HG03575 (cell line): ENCODE results near the gene TAF4B.
"Not testable (repeated sequence)": the region's sequence is repeated elsewhere in the genome, so short reads cannot be mapped to it uniquely, and the experiment has no call there.

Experiments used
- ATAC-seq: cut with Tn5 transposase; IDR thresholded peaks from one replicate; pipeline ENCODE4 v1.9.1; 2021; ENCODE audit not compliant: unreplicated experiment, insufficient number of reproducible peaks, low FRiP score; ENCODE audit errors: extremely low read depth

The TAF4B gene

DNA sequence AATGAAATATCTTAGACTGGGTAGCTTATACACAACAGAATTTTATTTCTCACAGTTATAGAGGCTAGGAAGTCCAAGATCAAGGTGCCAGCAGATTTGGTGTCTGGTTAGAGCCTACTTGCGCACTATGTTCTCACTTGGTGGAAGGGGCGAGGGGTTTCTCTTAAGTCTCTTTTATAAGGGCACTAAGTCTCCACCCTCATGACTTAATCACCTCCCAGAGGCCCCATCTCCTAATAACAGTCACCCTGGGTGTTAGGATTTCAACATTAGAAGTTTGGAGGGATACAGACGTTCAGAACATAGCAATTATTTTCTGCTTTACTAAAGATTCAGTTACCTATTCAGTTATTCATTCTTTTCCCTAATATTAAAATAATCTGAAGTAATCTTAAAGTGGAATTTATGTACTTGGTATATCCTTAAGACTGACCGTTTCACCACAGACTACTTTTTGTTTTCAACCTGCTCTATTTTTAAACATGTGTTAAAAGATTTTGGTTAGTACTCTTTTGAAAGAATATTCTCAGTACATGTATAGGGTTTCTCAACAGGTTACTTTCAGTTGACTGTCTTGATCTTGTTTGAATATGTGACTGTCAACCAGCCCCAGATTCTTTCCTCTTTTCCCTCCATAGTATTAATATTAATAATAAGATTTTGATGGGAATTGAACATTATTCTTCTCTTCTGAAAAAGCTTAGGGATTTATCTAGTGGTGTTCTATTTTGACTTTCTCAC, 130.0 kb downstream of the TAF4B start:
- ATAC-seq: peak; percentile 55

- ATAC-seq: no peak
These were observed 131.7 kb downstream of the TAF4B start for GRCh38 chr18:26357960-26358359.

- ATAC-seq: no peak
These were observed 135.8 kb downstream of the TAF4B start for GRCh38 chr18:26362021-26362420.

GRCh38 chr18:26367425-26367824, 141.2 kb downstream of the TAF4B start:
- ATAC-seq: no peak

DNA sequence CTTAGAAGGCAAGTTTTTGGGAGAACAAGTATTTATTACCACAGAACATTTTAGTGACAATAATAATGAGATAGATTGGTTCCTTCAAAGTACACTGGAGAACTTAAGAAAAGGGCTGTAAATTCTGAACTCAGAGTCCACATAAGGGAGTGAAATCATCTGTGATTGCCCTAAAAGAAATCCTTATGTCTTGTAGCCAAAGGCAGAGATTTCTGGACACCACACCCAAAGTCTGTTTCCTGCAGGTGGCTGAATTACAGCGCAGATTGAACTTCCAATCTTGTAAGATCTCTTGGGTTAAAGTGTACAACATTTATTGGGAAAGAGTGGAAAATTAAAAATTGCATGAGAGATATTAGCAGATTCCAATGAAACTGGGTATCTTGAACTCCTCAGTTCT, 143.8 kb downstream of the TAF4B start:
- no peak for ATAC-seq

DNA sequence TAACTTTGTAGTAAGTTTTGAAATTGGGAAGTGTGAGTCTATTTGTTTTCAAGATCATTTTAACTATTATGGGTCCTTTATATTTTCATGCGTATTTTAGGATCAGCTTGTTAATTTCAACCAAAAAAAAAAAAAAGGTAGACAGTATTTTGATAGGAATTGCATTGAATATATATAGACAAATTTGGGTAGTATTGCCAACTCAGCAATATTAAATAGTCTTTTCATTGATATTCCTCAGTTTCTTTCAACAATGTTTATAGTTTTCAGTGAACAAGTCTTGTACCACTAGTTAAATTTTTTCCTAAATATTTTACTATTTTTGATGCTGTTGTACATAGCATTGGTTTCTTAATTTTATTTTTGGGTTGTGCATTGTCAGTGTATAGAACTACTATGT, 149.9 kb downstream of the TAF4B start:
- no peak for ATAC-seq

- ATAC-seq: no peak
These were observed 152.5 kb downstream of the TAF4B start for GRCh38 chr18:26378701-26379100.

- not testable (repeated sequence) for ATAC-seq
These were observed 155.3 kb downstream of the TAF4B start for GRCh38 chr18:26381555-26381954.

DNA sequence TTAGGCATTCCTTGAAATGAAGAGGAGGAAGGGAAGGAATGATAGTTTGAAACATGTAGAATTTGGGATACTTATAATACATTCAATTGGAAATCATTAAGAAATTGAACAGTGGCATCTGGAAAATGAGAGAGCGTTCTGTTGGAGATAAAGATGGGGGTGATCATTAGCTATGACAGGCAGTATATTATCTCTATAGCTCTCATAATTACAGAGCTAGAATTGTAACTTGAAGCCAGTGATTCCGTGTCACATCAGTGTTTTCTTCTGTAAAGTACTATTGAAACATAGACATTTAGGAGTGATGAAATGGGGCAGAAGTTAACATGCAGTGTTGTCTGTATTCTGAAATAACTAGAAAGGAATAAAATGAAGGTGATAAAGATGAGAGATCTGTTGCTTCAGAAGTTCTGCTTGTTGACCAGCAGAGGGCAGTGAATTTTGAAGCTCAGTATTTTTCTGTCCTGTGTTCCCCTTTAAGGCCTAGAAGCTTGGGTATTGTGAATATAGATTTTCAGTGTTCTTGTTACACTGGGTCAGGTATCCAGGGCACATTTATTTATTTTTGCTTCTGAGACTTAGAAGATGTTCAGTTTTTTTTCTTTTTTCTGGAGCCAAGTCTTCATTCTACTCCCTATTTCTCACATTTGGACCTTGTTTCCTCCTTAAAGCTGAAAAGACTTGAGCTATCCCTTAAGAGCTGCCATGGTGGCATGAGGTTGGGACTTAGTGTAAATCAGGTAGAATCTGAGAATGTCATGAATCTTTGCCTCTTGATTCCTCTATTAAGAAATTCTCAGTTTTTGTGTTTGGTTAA, 157.4 kb downstream of the TAF4B start:
- ATAC-seq: no peak

DNA sequence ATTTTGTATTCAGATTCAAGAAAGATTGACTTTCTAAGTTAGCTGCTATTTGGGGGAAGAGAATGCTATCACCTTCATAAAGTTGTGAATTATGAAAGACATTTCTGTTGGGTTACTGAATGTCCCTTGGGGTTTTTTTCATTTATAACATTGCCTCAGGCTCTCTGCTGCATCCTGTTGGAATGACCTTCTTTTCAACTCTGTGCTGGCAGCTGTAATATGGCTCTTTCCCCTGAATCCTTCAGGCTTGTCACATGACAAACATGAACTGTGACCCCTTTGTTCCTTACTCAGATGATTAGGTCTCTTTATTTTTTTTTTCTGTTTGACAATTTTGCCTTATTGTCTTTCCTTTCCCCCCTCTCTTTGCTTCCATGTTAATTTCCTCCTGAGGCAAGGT, 159.8 kb downstream of the TAF4B start:
- no peak for ATAC-seq

DNA sequence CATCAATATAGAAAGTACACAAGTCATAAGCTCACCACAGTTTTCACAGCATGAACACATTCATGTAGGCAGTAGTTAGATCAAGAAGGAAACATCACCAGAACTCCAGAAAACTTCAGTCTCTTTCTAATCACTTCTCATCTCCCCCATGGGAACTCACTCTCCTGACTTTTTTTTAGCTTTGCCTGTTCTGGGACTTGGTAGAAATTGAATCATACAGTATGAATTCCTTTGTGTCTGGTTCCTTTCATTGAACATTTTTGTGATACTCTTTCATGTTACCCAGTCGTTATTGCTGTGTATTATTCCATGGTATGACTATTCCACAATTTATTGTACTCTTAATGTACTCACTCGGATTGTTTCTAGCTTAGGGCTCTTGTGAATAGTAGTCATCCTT, 160.2 kb downstream of the TAF4B start:
- ATAC-seq: no peak

GRCh38 chr18:26394047-26394654, 167.9 kb downstream of the TAF4B start:
- no peak for ATAC-seq

DNA sequence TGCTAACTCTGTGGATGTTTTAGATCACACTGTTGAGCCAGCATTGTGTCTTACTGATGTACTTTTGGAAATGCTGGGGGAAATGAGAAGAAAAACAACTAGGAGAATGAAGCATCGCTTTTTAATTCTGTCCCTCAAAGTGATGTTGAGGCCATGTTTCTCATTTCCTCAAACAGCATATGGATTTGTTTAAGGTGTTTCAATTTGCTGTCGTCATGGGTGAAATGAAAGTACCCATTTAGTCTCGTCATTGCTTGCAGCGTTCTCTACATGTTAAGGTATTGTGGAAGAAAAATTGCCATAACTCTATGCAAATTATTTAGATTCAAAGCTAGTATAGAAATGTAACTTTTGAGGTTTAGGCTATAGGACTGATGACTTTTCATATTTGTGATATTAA, 170.8 kb downstream of the TAF4B start:
- ATAC-seq: no peak

GRCh38 chr18:26403491-26403890, 177.2 kb downstream of the TAF4B start:
- ATAC-seq: no peak

DNA sequence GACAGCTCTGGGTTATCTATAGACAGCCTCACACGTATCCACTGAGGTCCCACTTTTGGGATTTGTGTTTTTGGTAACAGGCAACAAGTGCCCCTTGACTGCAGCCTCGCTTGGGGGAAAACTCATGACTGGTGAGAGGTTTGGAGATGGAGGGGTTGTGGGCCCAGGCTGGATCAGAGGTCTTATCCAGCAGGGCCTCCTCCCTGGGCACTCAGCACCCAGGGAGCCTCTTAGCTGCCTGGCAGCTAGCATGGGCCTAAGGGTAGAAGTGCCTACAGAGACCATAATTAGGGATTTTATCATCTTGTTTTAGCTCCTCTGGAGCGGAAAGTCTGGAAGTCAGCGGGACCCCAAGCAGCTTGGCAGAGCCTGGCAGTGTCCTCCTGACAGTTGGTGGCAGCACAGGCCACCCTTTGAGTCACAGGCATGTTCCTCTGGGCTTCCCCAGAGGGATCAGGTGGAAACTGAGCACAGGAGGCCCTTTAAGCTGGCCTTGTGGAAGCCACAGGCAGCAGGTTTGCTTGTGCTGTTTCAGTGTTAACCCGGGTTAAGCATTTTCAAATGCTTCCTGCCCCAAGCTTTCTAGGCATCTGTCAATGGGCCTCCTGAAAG, 179.1 kb downstream of the TAF4B start:
- ATAC-seq: no peak

DNA sequence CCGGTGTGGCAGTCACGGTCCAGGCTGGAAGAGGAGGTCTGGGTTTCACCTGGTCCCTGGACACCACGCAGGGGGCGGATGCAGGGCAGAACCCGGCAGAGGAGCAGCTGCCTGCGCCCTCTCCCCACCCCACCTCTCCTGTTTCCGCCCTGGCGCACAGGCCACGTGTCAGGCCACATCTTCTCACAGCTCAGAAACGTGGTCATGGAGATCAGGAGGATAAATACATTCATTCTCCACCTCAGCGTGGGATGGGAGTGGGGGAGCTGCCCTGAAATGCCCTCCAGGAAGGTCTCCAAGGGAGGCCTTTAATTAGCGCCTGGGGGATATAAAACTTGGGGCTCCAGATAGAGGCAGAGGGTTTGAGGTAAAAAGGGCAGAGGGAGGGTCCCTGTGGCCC, 180.1 kb downstream of the TAF4B start:
- no peak for ATAC-seq

- no peak for ATAC-seq
These were observed 180.7 kb downstream of the TAF4B start for GRCh38 chr18:26406854-26407517.

- no peak for ATAC-seq
These were observed 181.7 kb downstream of the TAF4B start for GRCh38 chr18:26407736-26408601.
